ENCODE data around the gene TMSB15B.
"Not testable (repeated sequence)": the region's sequence is repeated elsewhere in the genome, so short reads cannot be mapped to it uniquely, and the experiment has no call there.

DNA sequence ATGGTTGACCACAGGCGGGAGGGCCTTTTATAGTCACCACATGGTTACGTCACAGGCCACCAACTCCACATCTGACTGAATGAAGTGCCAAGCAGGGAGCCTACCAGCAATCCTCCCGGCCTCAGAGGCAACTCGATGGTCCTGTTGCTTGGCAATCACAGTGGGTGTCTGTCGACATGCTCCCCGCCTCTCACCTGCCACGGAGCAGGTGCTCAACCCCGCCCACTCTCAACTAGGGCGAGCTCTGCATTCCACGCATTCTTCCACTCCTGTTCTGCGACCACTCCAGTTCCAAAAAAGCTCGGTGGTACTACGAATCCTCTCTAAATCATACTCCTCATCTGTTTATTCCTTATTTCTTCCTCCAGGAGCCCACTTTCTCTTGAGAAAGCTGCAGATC is 21.1 kb downstream of the TMSB15B start:
- not testable (repeated sequence) for TF ChIP-seq JUND (IDR thresholded peaks at IDR 0.05); FOXJ3 (CRISPR knock-in tag; IDR thresholded peaks at IDR 0.05); TAF1 (IDR thresholded peaks at IDR 0.05; ENCODE audit: borderline replicate concordance, low read depth, low read length)
- TF ChIP-seq, protein P1, sequence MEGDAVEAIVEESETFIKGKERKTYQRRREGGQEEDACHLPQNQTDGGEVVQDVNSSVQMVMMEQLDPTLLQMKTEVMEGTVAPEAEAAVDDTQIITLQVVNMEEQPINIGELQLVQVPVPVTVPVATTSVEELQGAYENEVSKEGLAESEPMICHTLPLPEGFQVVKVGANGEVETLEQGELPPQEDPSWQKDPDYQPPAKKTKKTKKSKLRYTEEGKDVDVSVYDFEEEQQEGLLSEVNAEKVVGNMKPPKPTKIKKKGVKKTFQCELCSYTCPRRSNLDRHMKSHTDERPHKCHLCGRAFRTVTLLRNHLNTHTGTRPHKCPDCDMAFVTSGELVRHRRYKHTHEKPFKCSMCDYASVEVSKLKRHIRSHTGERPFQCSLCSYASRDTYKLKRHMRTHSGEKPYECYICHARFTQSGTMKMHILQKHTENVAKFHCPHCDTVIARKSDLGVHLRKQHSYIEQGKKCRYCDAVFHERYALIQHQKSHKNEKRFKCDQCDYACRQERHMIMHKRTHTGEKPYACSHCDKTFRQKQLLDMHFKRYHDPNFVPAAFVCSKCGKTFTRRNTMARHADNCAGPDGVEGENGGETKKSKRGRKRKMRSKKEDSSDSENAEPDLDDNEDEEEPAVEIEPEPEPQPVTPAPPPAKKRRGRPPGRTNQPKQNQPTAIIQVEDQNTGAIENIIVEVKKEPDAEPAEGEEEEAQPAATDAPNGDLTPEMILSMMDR (IDR thresholded peaks at IDR 0.05) = not testable (repeated sequence)

Measured in SK-N-SH (cell line).